H9 (cell line): ENCODE data around the gene LPAR1. TPM values are rescaled to one million over a fixed set of nuclear protein-coding genes. Genes with fewer than 3 reads are reported as not detected.

ENCODE experiments used
- DNase-seq: peaks from one replicate; pipeline ENCODE4 v3.0.0-alpha.2; 2017
- H2AFZ ChIP-seq: one replicate; pipeline ENCODE4 v1.6.1; 2013; ENCODE audit warnings: mild to moderate bottlenecking, low read length, control low read depth, moderate library complexity
- H2AK5ac ChIP-seq: 2 replicates; pipeline ENCODE4 v1.6.1; 2013; ENCODE audit warnings: low read length, control low read depth, mixed read lengths; ENCODE audit not compliant: insufficient read length
- H2BK120ac ChIP-seq: one replicate; pipeline ENCODE4 v1.6.1; 2013; ENCODE audit warnings: low read depth, mild to moderate bottlenecking, low read length, control low read depth, inconsistent platforms; ENCODE audit not compliant: poor library complexity, severe bottlenecking
- H2BK12ac ChIP-seq: 2 replicates; pipeline ENCODE4 v1.6.1; 2013; ENCODE audit warnings: low read length, control low read depth, mixed read lengths, low read depth; ENCODE audit not compliant: insufficient read length
- H2BK15ac ChIP-seq: 2 replicates; pipeline ENCODE4 v1.6.1; 2013; ENCODE audit warnings: low read depth, low read length, control low read depth
- H2BK20ac ChIP-seq: one replicate; pipeline ENCODE4 v1.6.1; 2013; ENCODE audit warnings: low read depth, mild to moderate bottlenecking, low read length, control low read depth, inconsistent platforms; ENCODE audit not compliant: poor library complexity, severe bottlenecking
- H2BK5ac ChIP-seq: 2 replicates; pipeline ENCODE4 v1.6.1; 2013; ENCODE audit warnings: low read length, control low read depth, mixed read lengths; ENCODE audit not compliant: insufficient read length
- H3K14ac ChIP-seq: 2 replicates; pipeline ENCODE4 v1.6.1; 2013; ENCODE audit warnings: low read length, control low read depth; ENCODE audit not compliant: insufficient read depth
- H3K18ac ChIP-seq: 2 replicates; pipeline ENCODE4 v1.6.1; 2013; ENCODE audit warnings: low read depth, mild to moderate bottlenecking, mixed read lengths, low read length, control low read depth; ENCODE audit not compliant: insufficient read length
- H3K23ac ChIP-seq: 2 replicates; pipeline ENCODE4 v1.6.1; 2013; ENCODE audit warnings: low read length, control low read depth, mixed read lengths, low read depth; ENCODE audit not compliant: insufficient read length
- H3K23me2 ChIP-seq: 2 replicates; pipeline ENCODE4 v1.6.1; 2013; ENCODE audit warnings: low read depth, mild to moderate bottlenecking, mixed read lengths, low read length, control low read depth; ENCODE audit not compliant: insufficient read length, poor library complexity, severe bottlenecking
- H3K27ac ChIP-seq: 2 replicates; pipeline ENCODE4 v1.5.1; 2013; ENCODE audit warnings: low read length, control low read depth, mixed read lengths, low read depth; ENCODE audit not compliant: insufficient read length
- H3K27me3 ChIP-seq: 2 replicates; pipeline ENCODE4 v1.6.1; 2013; ENCODE audit warnings: low read length, control low read depth, inconsistent platforms; ENCODE audit not compliant: insufficient read depth
- H3K4ac ChIP-seq: 2 replicates; pipeline ENCODE4 v1.6.1; 2013; ENCODE audit warnings: low read depth, mild to moderate bottlenecking, control low read depth, inconsistent platforms, low read length, moderate library complexity
- H3K4me1 ChIP-seq: 2 replicates; pipeline ENCODE4 v1.6.1; 2013; ENCODE audit warnings: low read length, control low read depth, inconsistent platforms; ENCODE audit not compliant: insufficient read depth
- H3K4me2 ChIP-seq: 2 replicates; pipeline ENCODE4 v1.6.1; 2013; ENCODE audit warnings: low read length, control low read depth, mixed read lengths; ENCODE audit not compliant: insufficient read length, insufficient read depth
- H3K56ac ChIP-seq: 2 replicates; pipeline ENCODE4 v1.6.1; 2013; ENCODE audit warnings: low read depth, mild to moderate bottlenecking, mixed read lengths, low read length, control low read depth; ENCODE audit not compliant: insufficient read length
- H3K79me1 ChIP-seq: 2 replicates; pipeline ENCODE4 v1.6.1; 2013; ENCODE audit warnings: low read depth, mild to moderate bottlenecking, moderate library complexity, low read length, control low read depth, inconsistent platforms; ENCODE audit not compliant: insufficient read depth, poor library complexity, severe bottlenecking
- H3K79me2 ChIP-seq: 2 replicates; pipeline ENCODE4 v1.6.1; 2013; ENCODE audit warnings: low read length, control low read depth, inconsistent platforms; ENCODE audit not compliant: insufficient read depth
- H3K9ac ChIP-seq: 2 replicates; pipeline ENCODE4 v1.6.1; 2013; ENCODE audit warnings: low read length, control low read depth, mixed read lengths; ENCODE audit not compliant: insufficient read length; ENCODE audit errors: extremely low read depth
- H3K9me3 ChIP-seq: one replicate; pipeline ENCODE4 v1.6.1; 2013; ENCODE audit warnings: low read depth, low read length, inconsistent platforms; ENCODE audit not compliant: control insufficient read depth
- H3T11ph ChIP-seq: one replicate; pipeline ENCODE4 v1.6.1; 2013; ENCODE audit warnings: mild to moderate bottlenecking, low read length, control low read depth, inconsistent platforms
- H4K20me1 ChIP-seq: one replicate; pipeline ENCODE4 v1.6.1; 2013; ENCODE audit not compliant: control insufficient read depth, insufficient read length, insufficient read depth
- H4K5ac ChIP-seq: 2 replicates; pipeline ENCODE4 v1.6.1; 2013; ENCODE audit warnings: low read depth, mild to moderate bottlenecking, mixed read lengths, low read length, control low read depth; ENCODE audit not compliant: insufficient read length
- H4K8ac ChIP-seq: replicated peaks from 2 replicates; pipeline ENCODE4 v1.6.1; 2013; ENCODE audit warnings: low read length, control low read depth, mixed read lengths, low read depth; ENCODE audit not compliant: insufficient read length
- H4K91ac ChIP-seq: 2 replicates; pipeline ENCODE4 v1.6.1; 2013; ENCODE audit warnings: low read depth, mild to moderate bottlenecking, moderate library complexity, mixed read lengths, low read length, control low read depth; ENCODE audit not compliant: insufficient read length
- H3K27ac Mint-ChIP-seq, 3 experiments: 2 replicates in 2 of 3; 3 replicates in 1 of 3; pipeline ENCODE4 v1.8.0; 2020 to 2021; ENCODE audit warnings: mixed read lengths in 3 of 3, mild to moderate bottlenecking in 1 of 3, moderate library complexity in 1 of 3
- H3K27me3 Mint-ChIP-seq: 2 replicates; pipeline ENCODE4 v1.8.0; 2021; ENCODE audit warnings: low read depth, mild to moderate bottlenecking, moderate library complexity, mixed read lengths
- H3K36me3 Mint-ChIP-seq, 3 experiments: 2 replicates in 2 of 3; 3 replicates in 1 of 3; pipeline ENCODE4 v1.8.0; 2020 to 2021; ENCODE audit warnings: low read depth in 3 of 3, mixed read lengths in 3 of 3; ENCODE audit not compliant: insufficient read depth in 1 of 3
- H3K4me1 Mint-ChIP-seq, 2 experiments: 2 replicates each; pipeline ENCODE4 v1.8.0; 2020; ENCODE audit warnings: mixed read lengths in 2 of 2
- H3K4me3 Mint-ChIP-seq, 2 experiments: 2 replicates in 1 of 2; 3 replicates in 1 of 2; pipeline ENCODE4 v1.8.0; 2020 to 2021; ENCODE audit warnings: mild to moderate bottlenecking in 2 of 2, mixed read lengths in 2 of 2, moderate library complexity in 1 of 2
- H3K9me3 Mint-ChIP-seq, 2 experiments: 2 replicates in 1 of 2; 3 replicates in 1 of 2; pipeline ENCODE4 v1.8.0; 2020; ENCODE audit warnings: mild to moderate bottlenecking in 2 of 2, mixed read lengths in 2 of 2, moderate library complexity in 1 of 2
- CTCF ChIP-seq: fragments of 200-600 bp; sonication (generic); conservative IDR thresholded peaks from 3 replicates; pipeline ENCODE4 v1.8.0; 2021; ENCODE audit warnings: antibody characterized with exemption, mild to moderate bottlenecking
- WGBS: extraction: QIAGEN DNeasy Blood & Tissue Kit; methylation state at CpG from one replicate; pipeline ENCODE4 v1.1.7; 2013; ENCODE audit warnings: missing lambda C conversion rate, low lambda C conversion rate, mixed read lengths; ENCODE audit not compliant: insufficient read length; ENCODE audit errors: extremely low coverage; 5-methylcytosine and 5-hydroxymethylcytosine counted together
- total RNA-seq: library from RNA; stranded (reverse); gene quantifications from 2 replicates; pipeline ENCODE4 v1.2.1, GENCODE V29; 2021

The LPAR1 gene
- total RNA-seq, 1 experiment from 2014 or later: 1.3 TPM

DNA sequence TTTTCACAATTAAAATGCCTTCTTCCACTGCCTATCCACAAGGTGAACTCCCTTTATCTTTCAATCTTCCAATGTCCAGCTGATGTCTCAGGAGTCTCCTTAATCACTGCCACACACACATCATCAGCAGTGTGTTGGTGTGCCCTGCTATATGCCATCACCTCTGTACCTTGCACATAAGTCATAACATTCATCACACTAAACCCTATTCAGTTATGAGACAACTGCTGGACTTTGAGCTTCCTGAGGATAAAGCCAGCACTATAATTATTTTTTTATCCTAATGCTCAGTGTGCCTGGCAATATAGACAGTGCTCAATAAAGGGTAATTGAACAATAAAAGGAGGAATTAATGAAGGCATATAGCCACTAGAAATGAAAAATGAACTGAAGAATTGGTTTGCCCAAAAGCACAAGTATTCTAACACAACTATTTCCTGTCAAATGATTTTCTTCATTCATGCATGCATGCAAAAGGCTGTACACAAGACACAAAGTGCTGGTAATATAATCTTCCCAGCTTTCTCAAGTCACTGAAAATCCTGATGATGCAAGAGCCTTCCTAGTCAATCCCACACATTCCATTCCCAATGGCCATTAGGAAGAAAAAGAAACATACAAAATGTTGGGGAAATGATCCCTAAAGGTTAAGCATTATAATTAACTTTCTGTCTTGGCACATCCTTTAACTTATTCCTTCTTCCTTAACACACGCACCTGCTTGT, 32.4 kb downstream of the LPAR1 start:
- no peaks in the 10 kb centered on the region for H3K79me2 ChIP-seq
- no CpG with 5 or more reads among the region's 1 CpG for WGBS

More for the DNA sequence above, 32.4 kb downstream of the LPAR1 start:
- Histone ChIP-seq H2BK12ac (no peak overlapping the region), H3K9me3 (no peaks in the 10 kb centered on the region), H3K56ac (no peak overlapping the region), H3K23ac (no peak overlapping the region), H2BK15ac (no peak overlapping the region), H3K14ac (no peak overlapping the region), H3T11ph (no peak overlapping the region), H2BK120ac (no peak overlapping the region), H3K4me2 (no peak overlapping the region), H3K23me2 (no peaks in the 10 kb centered on the region), H4K20me1 (no peaks in the 10 kb centered on the region), H3K4me1 (no peaks in the 10 kb centered on the region; the same call in 1 of the 2 replicates), H2AK5ac (no peak overlapping the region), H3K27ac (no peak overlapping the region), H3K4ac (no peak overlapping the region), H4K8ac (no peak overlapping the region), H2AFZ (no peak overlapping the region), H3K27me3 (no peaks in the 10 kb centered on the region), H2BK5ac (no peak overlapping the region), H3K18ac (no peak overlapping the region), H3K79me1 (no peaks in the 10 kb centered on the region), H4K5ac (no peak overlapping the region), H2BK20ac (no peak overlapping the region), H3K9ac (no peak overlapping the region), H4K91ac (no peak overlapping the region)
- peaks cover 21 to 24% of the 10 kb centered on the region in 2 experiments for H3K4me1 Mint-ChIP-seq
- DNase-seq: no peak
- no peak overlapping the region; a peak in 1 of 7 replicates for H3K27ac Mint-ChIP-seq
- peaks cover 0 to 3% (median 2%) of the 10 kb centered on the region in 3 experiments; a peak in 2 of 7 replicates for H3K36me3 Mint-ChIP-seq
- H3K4me3 Mint-ChIP-seq: no peak overlapping the region
- TF ChIP-seq CTCF: no peak
- 0 out of 2 replicates have a peak, but pooled peaks cover 1% of the 10 kb centered on the region for H3K27me3 Mint-ChIP-seq
- 0 out of 5 replicates have a peak, but pooled peaks cover 0 to 1% of the 10 kb centered on the region in 2 experiments for H3K9me3 Mint-ChIP-seq
